ENCODE measurements around the gene KANSL1.

KANSL1 gene

GRCh38 chr17:46129302-46129701 is 63.9 kb downstream of the KANSL1 start:
- Histone ChIP-seq H3K27ac (no peak overlapping the region), H3K27me3 (no peaks in the 10 kb centered on the region), H3K36me3 (peaks cover 55% of the 10 kb centered on the region), H3K4me3 (no peak overlapping the region), H3K4me1 (peaks cover 13% of the 10 kb centered on the region; the same call in 1 of the 2 replicates), H3K9me3 (peaks cover 14% of the 10 kb centered on the region; the same call in 1 of the 2 replicates), H3K9ac (no peak overlapping the region), H3K4me2 (no peak overlapping the region), H4K20me1 (peaks cover 98% of the 10 kb centered on the region)
- TF ChIP-seq Cebpa-rat (IDR thresholded peaks at IDR 0.05): no peak

- no peak overlapping the region for H3K4me2 ChIP-seq
- H3K4me3 ChIP-seq: no peak overlapping the region
- no peak overlapping the region for H3K27ac ChIP-seq
- no peak for TF ChIP-seq Cebpa-rat (IDR thresholded peaks at IDR 0.05)
- no peaks in the 10 kb centered on the region for H3K27me3 ChIP-seq
- H4K20me1 ChIP-seq: peaks cover 98% of the 10 kb centered on the region
- peaks cover 10% of the 10 kb centered on the region; the same call in 1 of the 2 replicates for H3K9me3 ChIP-seq
- peaks cover 56% of the 10 kb centered on the region for H3K36me3 ChIP-seq
- peaks cover 13% of the 10 kb centered on the region; the same call in 1 of the 2 replicates for H3K4me1 ChIP-seq
- H3K9ac ChIP-seq: no peak overlapping the region
Observed at GRCh38 chr17:46128453-46128852, 64.8 kb downstream of the KANSL1 start.

- no peak overlapping the region for H3K4me3 ChIP-seq
- H3K4me1 ChIP-seq: peaks cover 13% of the 10 kb centered on the region; the same call in 1 of the 2 replicates
- no peak overlapping the region for H3K27ac ChIP-seq
- H3K4me2 ChIP-seq: no peak overlapping the region
- no peaks in the 10 kb centered on the region for H3K27me3 ChIP-seq
- 0 out of 2 replicates have a peak, but pooled peaks cover 2% of the 10 kb centered on the region for H3K9me3 ChIP-seq
- H4K20me1 ChIP-seq: peaks cover 98% of the 10 kb centered on the region
- no peak for TF ChIP-seq Cebpa-rat (IDR thresholded peaks at IDR 0.05)
- H3K36me3 ChIP-seq: peaks cover 55% of the 10 kb centered on the region
- no peak overlapping the region for H3K9ac ChIP-seq
Observed at GRCh38 chr17:46127524-46127923, 65.7 kb downstream of the KANSL1 start.

GRCh38 chr17:46126840-46127239 is 66.4 kb downstream of the KANSL1 start:
- Histone ChIP-seq H3K27ac (no peak overlapping the region), H3K4me2 (no peak overlapping the region), H3K9ac (no peak overlapping the region), H3K4me1 (peaks cover 11% of the 10 kb centered on the region; the same call in 1 of the 2 replicates), H3K36me3 (peaks cover 50% of the 10 kb centered on the region), H4K20me1 (peaks cover 98% of the 10 kb centered on the region), H3K27me3 (no peaks in the 10 kb centered on the region), H3K4me3 (no peak overlapping the region), H3K9me3 (no peaks in the 10 kb centered on the region)
- no peak for TF ChIP-seq Cebpa-rat (IDR thresholded peaks at IDR 0.05)

- H3K27ac ChIP-seq: no peak overlapping the region
- TF ChIP-seq Cebpa-rat (IDR thresholded peaks at IDR 0.05): no peak
- H3K36me3 ChIP-seq: peaks cover 50% of the 10 kb centered on the region
- H3K4me3 ChIP-seq: no peak overlapping the region
- H4K20me1 ChIP-seq: peaks cover 98% of the 10 kb centered on the region
- no peak overlapping the region for H3K4me2 ChIP-seq
- H3K9ac ChIP-seq: no peak overlapping the region
- peaks cover 3% of the 10 kb centered on the region; the same call in 1 of the 2 replicates for H3K4me1 ChIP-seq
- H3K9me3 ChIP-seq: no peaks in the 10 kb centered on the region
- H3K27me3 ChIP-seq: no peaks in the 10 kb centered on the region
Observed at GRCh38 chr17:46125831-46126230, 67.4 kb downstream of the KANSL1 start.

- Histone ChIP-seq H4K20me1 (peaks cover 98% of the 10 kb centered on the region), H3K9ac (no peak overlapping the region), H3K4me1 (no peaks in the 10 kb centered on the region), H3K4me2 (no peak overlapping the region), H3K4me3 (no peak overlapping the region), H3K36me3 (peaks cover 50% of the 10 kb centered on the region), H3K9me3 (no peaks in the 10 kb centered on the region), H3K27ac (no peak overlapping the region), H3K27me3 (no peaks in the 10 kb centered on the region)
- TF ChIP-seq Cebpa-rat (IDR thresholded peaks at IDR 0.05): no peak
Observed at GRCh38 chr17:46124695-46125592, 68.3 kb downstream of the KANSL1 start.

GRCh38 chr17:46123607-46124006 is 69.6 kb downstream of the KANSL1 start:
- Histone ChIP-seq H3K36me3 (peaks cover 49% of the 10 kb centered on the region), H3K4me2 (no peak overlapping the region), H3K4me3 (no peak overlapping the region), H3K9ac (no peak overlapping the region), H3K9me3 (no peaks in the 10 kb centered on the region), H4K20me1 (peaks cover 98% of the 10 kb centered on the region), H3K27ac (no peak overlapping the region), H3K4me1 (no peaks in the 10 kb centered on the region), H3K27me3 (no peaks in the 10 kb centered on the region)
- TF ChIP-seq Cebpa-rat (IDR thresholded peaks at IDR 0.05): no peak

GRCh38 chr17:46122486-46122871 is 70.8 kb downstream of the KANSL1 start:
- no peak overlapping the region for H3K27ac ChIP-seq
- no peak for TF ChIP-seq Cebpa-rat (IDR thresholded peaks at IDR 0.05)
- H3K4me2 ChIP-seq: no peak overlapping the region

GRCh38 chr17:46121841-46122485 is 71.3 kb downstream of the KANSL1 start:
- Histone ChIP-seq H3K4me2 (no peak overlapping the region), H3K27ac (no peak overlapping the region), H4K20me1 (peaks cover 98% of the 10 kb centered on the region), H3K36me3 (peaks cover 35% of the 10 kb centered on the region), H3K9me3 (no peaks in the 10 kb centered on the region), H3K27me3 (no peaks in the 10 kb centered on the region), H3K9ac (no peak overlapping the region), H3K4me3 (no peak overlapping the region), H3K4me1 (no peaks in the 10 kb centered on the region)
- no peak for TF ChIP-seq Cebpa-rat (IDR thresholded peaks at IDR 0.05)

More at GRCh38 chr17:46122486-46122871, 70.8 kb downstream of the KANSL1 start:
- Histone ChIP-seq H3K27me3 (no peaks in the 10 kb centered on the region), H3K4me3 (no peak overlapping the region), H4K20me1 (peaks cover 98% of the 10 kb centered on the region), H3K9me3 (no peaks in the 10 kb centered on the region), H3K4me1 (no peaks in the 10 kb centered on the region), H3K9ac (no peak overlapping the region), H3K36me3 (peaks cover 38% of the 10 kb centered on the region)

All from BLaER1 (cell line).